DOHH2 (cell line): ENCODE data around the gene MEIOB.

Source experiments
- H3F3A ChIP-seq: fragments of 200-600 bp; sonication (generic), shearing (Covaris generic); 2 replicates; pipeline ENCODE4 v1.6.0; 2016; ENCODE audit warnings: antibody characterized with exemption, mild to moderate bottlenecking; ENCODE audit not compliant: control insufficient read depth, insufficient read depth
- H3K27ac ChIP-seq: fragments of 200-600 bp; sonication (generic); 2 replicates; pipeline ENCODE4 v1.5.1; 2014; ENCODE audit warnings: low read depth, mild to moderate bottlenecking, low read length, moderate library complexity
- H3K27me3 ChIP-seq: fragments of 200-600 bp; sonication (generic); 2 replicates; pipeline ENCODE4 v1.6.1; 2014; ENCODE audit warnings: mild to moderate bottlenecking, low read length, mixed read lengths; ENCODE audit not compliant: control insufficient read depth
- H3K36me3 ChIP-seq: fragments of 200-600 bp; sonication (generic); 2 replicates; pipeline ENCODE4 v1.6.1; 2014; ENCODE audit warnings: mild to moderate bottlenecking, low read length, moderate library complexity, mixed read lengths; ENCODE audit not compliant: control insufficient read depth
- H3K4me1 ChIP-seq: fragments of 200-600 bp; sonication (generic); 2 replicates; pipeline ENCODE4 v1.6.1; 2014; ENCODE audit warnings: mild to moderate bottlenecking, low read length, mixed read lengths; ENCODE audit not compliant: control insufficient read depth
- H3K4me2 ChIP-seq: fragments of 200-600 bp; sonication (generic); 2 replicates; pipeline ENCODE4 v1.6.0; 2014; ENCODE audit warnings: mild to moderate bottlenecking, low read length, moderate library complexity
- H3K4me3 ChIP-seq: fragments of 200-600 bp; sonication (generic); 2 replicates; pipeline ENCODE4 v1.5.1; 2014; ENCODE audit warnings: mild to moderate bottlenecking, low read length, mixed read lengths
- H3K79me2 ChIP-seq: fragments of 200-600 bp; sonication (generic); 2 replicates; pipeline ENCODE4 v1.6.1; 2014; ENCODE audit warnings: mild to moderate bottlenecking, low read length, mixed read lengths; ENCODE audit not compliant: control insufficient read depth
- H3K9me2 ChIP-seq: fragments of 200-600 bp; sonication (generic); replicated peaks from 2 replicates; pipeline ENCODE4 v1.6.1; 2014; ENCODE audit warnings: mild to moderate bottlenecking, low read length, mixed read lengths; ENCODE audit not compliant: control insufficient read depth
- H3K9me3 ChIP-seq: fragments of 200-600 bp; sonication (generic); 2 replicates; pipeline ENCODE4 v1.6.1; 2014; ENCODE audit warnings: antibody characterized with exemption, low read length, mixed read lengths; ENCODE audit not compliant: control insufficient read depth, insufficient read depth
- H4K20me1 ChIP-seq: fragments of 200-600 bp; sonication (generic); 2 replicates; pipeline ENCODE4 v1.6.0; 2014; ENCODE audit warnings: low read depth, mild to moderate bottlenecking, antibody characterized with exemption, low read length, moderate library complexity; ENCODE audit not compliant: control insufficient read depth, insufficient read depth
- CTCF ChIP-seq: fragments of 200-600 bp; sonication (generic); IDR thresholded peaks from one replicate; pipeline ENCODE4 v1.5.1; 2014; ENCODE audit warnings: antibody characterized with exemption, mild to moderate bottlenecking, low read depth, low read length; ENCODE audit not compliant: poor library complexity, severe bottlenecking
- EZH2phosphoT487 ChIP-seq: fragments of 200-600 bp; sonication (generic); IDR thresholded peaks from 2 replicates; pipeline ENCODE4 v1.6.1; 2017; ENCODE audit warnings: borderline replicate concordance, mild to moderate bottlenecking, antibody characterized with exemption, low read length, moderate library complexity, mixed read lengths

The MEIOB gene

GRCh38 chr16:1917056-1917664 is 45.2 kb upstream of the MEIOB start:
- TF ChIP-seq EZH2phosphoT487, result no peak
- no peak for TF ChIP-seq CTCF
- H3F3A ChIP-seq, result no peaks in the 10 kb centered on the region
- no peaks in the 10 kb centered on the region; the same call in 1 of the 2 replicates for H3K27me3 ChIP-seq
- H3K4me3 ChIP-seq, result no peak overlapping the region
- no peaks in the 10 kb centered on the region for H3K9me2 ChIP-seq
- no peaks in the 10 kb centered on the region for H3K4me1 ChIP-seq
- H3K79me2 ChIP-seq, result no peaks in the 10 kb centered on the region
- no peak overlapping the region for H3K27ac ChIP-seq
- H3K36me3 ChIP-seq, result no peaks in the 10 kb centered on the region
- H3K9me3 ChIP-seq, result no peaks in the 10 kb centered on the region
- H3K4me2 ChIP-seq, result no peak overlapping the region
- H4K20me1 ChIP-seq, result no peaks in the 10 kb centered on the region

GRCh38 chr16:1916640-1916990 is 44.7 kb upstream of the MEIOB start:
- Histone ChIP-seq H3K27me3 (no peaks in the 10 kb centered on the region; the same call in 1 of the 2 replicates), H3K27ac (no peak overlapping the region), H3K79me2 (no peaks in the 10 kb centered on the region), H3K9me2 (no peaks in the 10 kb centered on the region), H3K4me2 (no peak overlapping the region), H3K36me3 (no peaks in the 10 kb centered on the region), H4K20me1 (no peaks in the 10 kb centered on the region), H3F3A (no peaks in the 10 kb centered on the region), H3K9me3 (no peaks in the 10 kb centered on the region), H3K4me3 (no peak overlapping the region), H3K4me1 (no peaks in the 10 kb centered on the region)
- TF ChIP-seq EZH2phosphoT487, result no peak
- no peak for TF ChIP-seq CTCF

- TF ChIP-seq CTCF (no peak), EZH2phosphoT487 (no peak)
- Histone ChIP-seq H3K79me2 (no peaks in the 10 kb centered on the region), H3K27me3 (no peaks in the 10 kb centered on the region; the same call in 1 of the 2 replicates), H4K20me1 (no peaks in the 10 kb centered on the region), H3K9me2 (no peaks in the 10 kb centered on the region), H3K4me1 (no peaks in the 10 kb centered on the region), H3K9me3 (no peaks in the 10 kb centered on the region), H3K4me2 (no peak overlapping the region), H3K4me3 (no peak overlapping the region), H3K36me3 (no peaks in the 10 kb centered on the region), H3K27ac (no peak overlapping the region), H3F3A (no peaks in the 10 kb centered on the region)
These were observed 44.0 kb upstream of the MEIOB start for GRCh38 chr16:1915732-1916639.
